CD4-positive, alpha-beta T cell treated with Interleukin-6 at 100 ng/mL for 8 hours (primary cell): ENCODE measurements around the gene CTDSP2.
"Not testable (repeated sequence)": the region's sequence is repeated elsewhere in the genome, so short reads cannot be mapped to it uniquely, and the experiment has no call there.

ENCODE experiments used
- DNase-seq: peaks from one replicate; pipeline ENCODE4 v3.0.0-alpha.2; 2020; ENCODE audit warnings: mixed read lengths, low spot score

Gene CTDSP2

GRCh38 chr12:57846577-57847319 is at the start of gene CTDSP2:
CTDSP2 (minus strand) TSS chr12:57846729; CDS start chr12:57846435, 294 bp downstream.
- DNase-seq, result peak; percentile 94

- DNase-seq, result no peak
Observed at GRCh38 chr12:57896115-57896433, 49.5 kb upstream of the CTDSP2 start.

- no peak for DNase-seq
Observed at GRCh38 chr12:57895389-57896114, 49.0 kb upstream of the CTDSP2 start.

GRCh38 chr12:57894399-57895292 is 48.1 kb upstream of the CTDSP2 start:
- DNase-seq, result no peak

GRCh38 chr12:57893431-57894353 is 47.2 kb upstream of the CTDSP2 start:
- DNase-seq, result no peak

GRCh38 chr12:57892232-57892972 is 45.9 kb upstream of the CTDSP2 start:
- no peak for DNase-seq

- no peak for DNase-seq
Observed at GRCh38 chr12:57891542-57892228, 45.2 kb upstream of the CTDSP2 start.

- no peak for DNase-seq
Observed at GRCh38 chr12:57890191-57891115, 43.9 kb upstream of the CTDSP2 start.

GRCh38 chr12:57889500-57889989 is 43.0 kb upstream of the CTDSP2 start:
- DNase-seq, result no peak

GRCh38 chr12:57888409-57889157 is 42.1 kb upstream of the CTDSP2 start:
- peak; percentile 65 for DNase-seq

- no peak for DNase-seq
Observed at GRCh38 chr12:57887631-57888408, 41.3 kb upstream of the CTDSP2 start.

- not testable (repeated sequence) for DNase-seq
Observed at GRCh38 chr12:57886964-57887363, 40.4 kb upstream of the CTDSP2 start.

GRCh38 chr12:57886542-57886941 is 40.0 kb upstream of the CTDSP2 start:
- DNase-seq, result no peak

GRCh38 chr12:57885207-57885606 is 38.7 kb upstream of the CTDSP2 start:
- DNase-seq, result no peak

GRCh38 chr12:57883700-57884099 is 37.2 kb upstream of the CTDSP2 start:
- no peak for DNase-seq

- no peak for DNase-seq
Observed at GRCh38 chr12:57883057-57883456, 36.5 kb upstream of the CTDSP2 start.

GRCh38 chr12:57882575-57882974 is 36.0 kb upstream of the CTDSP2 start:
- DNase-seq, result no peak
